Measurements from ENCODE around the gene ZFPL1.
"Not testable (repeated sequence)": the region's sequence is repeated elsewhere in the genome, so short reads cannot be mapped to it uniquely, and the experiment has no call there.

- not testable (repeated sequence) for TF ChIP-seq CTCF, EP300 (IDR thresholded peaks at IDR 0.05)
Measured at GRCh38 chr11:65118891-65119669, 35.1 kb downstream of the ZFPL1 start.

Measured in esophagus muscularis mucosa (tissue), 3 donors.